IPS DF 4.7 (cell line): ENCODE data around the gene SECTM1.
"Not testable (repeated sequence)": the region's sequence is repeated elsewhere in the genome, so short reads cannot be mapped to it uniquely, and the experiment has no call there.

Source experiments
- DNase-seq: peaks from one replicate; pipeline ENCODE4 v3.0.0-alpha.2; 2013; ENCODE audit warnings: low spot score; ENCODE audit errors: extremely low read depth

Gene SECTM1

GRCh38 chr17:82348866-82349265 lies 15.3 kb upstream of the SECTM1 start:
- DNase-seq: no peak

- no peak for DNase-seq
Measured at GRCh38 chr17:82348434-82348833, 14.9 kb upstream of the SECTM1 start.

- not testable (repeated sequence) for DNase-seq
Measured at GRCh38 chr17:82347994-82348393, 14.4 kb upstream of the SECTM1 start.

- no peak for DNase-seq
Measured at GRCh38 chr17:82346342-82347300, 13.1 kb upstream of the SECTM1 start.

GRCh38 chr17:82345151-82345976 lies 11.8 kb upstream of the SECTM1 start:
- no peak for DNase-seq

- DNase-seq: no peak
Measured at GRCh38 chr17:82344175-82344907, 10.8 kb upstream of the SECTM1 start.

GRCh38 chr17:82343560-82343959 lies 10.0 kb upstream of the SECTM1 start:
- no peak for DNase-seq

- no peak for DNase-seq
Measured at GRCh38 chr17:82342361-82343079, 9.0 kb upstream of the SECTM1 start.

- no peak for DNase-seq
Measured at GRCh38 chr17:82339634-82340580, 6.3 kb upstream of the SECTM1 start.

- no peak for DNase-seq
Measured at GRCh38 chr17:82338858-82339633, 5.5 kb upstream of the SECTM1 start.

- DNase-seq: no peak
Measured at GRCh38 chr17:82334622-82335394, 1.2 kb upstream of the SECTM1 start.

- no peak for DNase-seq
Measured at GRCh38 chr17:82334204-82334621, 647 bp upstream of the SECTM1 start.

- DNase-seq: no peak
Measured at GRCh38 chr17:82332669-82333278, 792 bp downstream of the SECTM1 start.

GRCh38 chr17:82331345-82331939 lies 2.1 kb downstream of the SECTM1 start:
- no peak for DNase-seq

GRCh38 chr17:82330322-82331239 lies 3.0 kb downstream of the SECTM1 start:
- no peak for DNase-seq

- DNase-seq: no peak
Measured at GRCh38 chr17:82329683-82330321, 3.8 kb downstream of the SECTM1 start.
